ENCODE measurements around the gene TP73. TPM values are rescaled to one million over a fixed set of nuclear protein-coding genes. Genes with fewer than 3 reads are reported as not detected.

Gene TP73
- total and polyA plus RNA-seq, 11 donors, result 0.01 to 0.53 (median 0.15) TPM; not detected in 6

DNA sequence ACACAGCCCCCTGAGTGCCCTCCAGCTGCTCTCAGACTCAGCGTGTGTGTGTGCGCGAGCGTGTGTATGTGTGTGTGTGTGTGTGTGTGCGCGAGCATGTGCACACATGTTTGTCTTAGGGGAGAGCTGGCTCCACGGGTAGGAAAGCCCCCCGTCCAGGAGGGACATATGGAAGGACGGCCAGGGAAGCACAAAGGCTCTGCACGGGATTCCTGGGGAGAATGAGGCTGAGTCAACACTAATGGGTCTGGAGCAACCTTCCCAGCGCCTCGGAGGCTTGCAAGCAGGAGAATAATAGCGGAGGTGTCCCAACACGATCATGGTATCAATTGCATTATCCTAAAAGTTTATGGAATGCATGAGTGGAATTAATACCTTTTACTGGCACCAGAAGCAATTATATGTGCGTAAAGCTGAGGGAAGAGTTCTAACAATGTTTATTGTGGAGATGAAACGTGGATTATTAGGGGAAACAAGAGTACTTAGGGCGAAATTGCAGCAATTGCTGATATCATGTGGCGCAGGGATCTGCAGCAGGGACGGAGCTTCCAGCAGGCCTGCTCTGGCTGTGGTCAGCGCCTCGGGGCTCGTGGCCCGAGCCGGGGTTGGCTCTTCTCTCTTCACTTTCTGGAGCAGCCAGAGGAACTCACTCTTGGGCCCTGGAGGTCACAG is 59.6 kb downstream of the TP73 start:
- no peak overlapping the region for H3K27ac ChIP-seq
- intact Hi-C loops (cut with DNase I), result no loop called here
- WGBS, 4 donors, result 76 to 83% (median 80%) methylated on average over 24 of the region's 24 CpGs
- no peak overlapping the region for H3K4me3 ChIP-seq
- no peaks in the 10 kb centered on the region for H3K36me3 ChIP-seq
- no peak for ATAC-seq
- TF ChIP-seq CTCF (IDR thresholded peaks at IDR 0.05) (no peak), POLR2A (IDR thresholded peaks at IDR 0.05) (no peak)
- no peak for DNase-seq
- peaks cover 8 to 54% (median 22%) of the 10 kb centered on the region in 9 donors for H3K27me3 ChIP-seq
- peaks cover 0 to 24% (median 10%) of the 10 kb centered on the region in 12 donors for H3K4me1 ChIP-seq
- no peaks in the 10 kb centered on the region for H3K9me3 ChIP-seq

DNA sequence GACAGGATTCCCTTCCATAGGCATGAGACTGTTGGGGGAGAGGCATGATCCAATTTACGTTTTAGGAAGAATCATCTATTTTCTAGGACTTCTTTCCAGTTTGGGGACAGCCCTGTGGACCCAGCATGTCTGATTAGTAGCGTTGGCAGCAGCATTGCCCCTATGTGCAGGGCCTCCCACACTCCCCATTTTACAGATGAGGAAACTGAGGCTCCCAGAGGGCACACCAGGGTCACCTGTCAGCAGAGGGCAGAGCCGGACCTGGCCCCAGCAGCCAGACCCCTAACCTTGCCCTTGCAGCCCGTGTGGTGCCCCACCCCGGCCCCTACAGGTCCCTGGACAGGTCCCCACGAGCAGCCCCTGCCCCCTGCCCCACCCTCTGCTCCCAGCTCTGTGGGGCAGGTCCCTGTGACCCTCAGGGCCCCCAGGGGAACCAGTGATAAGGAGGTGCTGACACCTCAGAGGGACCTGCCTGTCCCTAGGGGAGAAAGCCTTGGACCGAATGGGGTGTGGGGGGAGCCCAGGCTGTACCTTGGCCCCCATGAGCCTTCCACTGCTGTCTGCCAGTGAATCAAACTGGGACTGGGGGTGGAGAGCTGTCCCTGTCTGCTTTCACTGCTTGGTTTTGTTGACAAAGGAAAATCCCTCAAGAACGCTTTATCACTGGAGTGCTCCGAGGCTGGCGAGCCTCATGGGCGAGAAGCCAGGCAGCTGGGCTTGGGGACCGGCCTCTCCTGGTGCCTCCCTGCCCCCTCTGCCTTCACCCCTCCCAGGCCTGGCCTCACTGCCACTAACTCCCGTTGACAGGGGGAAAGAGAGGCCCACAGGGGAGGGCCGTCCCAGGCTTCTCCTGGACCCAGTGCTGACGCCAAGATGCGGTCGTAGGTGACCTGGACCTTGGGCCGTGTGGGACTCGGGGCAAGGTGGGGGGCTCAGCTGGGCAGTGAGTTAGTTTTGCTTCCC is 60.5 kb downstream of the TP73 start:
- no peak overlapping the region for H3K4me3 ChIP-seq
- no peak for TF ChIP-seq POLR2A (IDR thresholded peaks at IDR 0.05)
- TF ChIP-seq CTCF (IDR thresholded peaks at IDR 0.05), result no peak
- peaks cover 0 to 30% (median 10%) of the 10 kb centered on the region in 12 donors for H3K4me1 ChIP-seq
- H3K9me3 ChIP-seq, result no peaks in the 10 kb centered on the region
- peaks cover 8 to 53% (median 17%) of the 10 kb centered on the region in 9 donors for H3K27me3 ChIP-seq
- DNase-seq (peak; percentile 27 to 86 (median 64)), ATAC-seq (peak; percentile 76 to 85 (median 80))
- H3K36me3 ChIP-seq, result no peaks in the 10 kb centered on the region
- 52 to 59% (median 55%) methylated on average over 10 to 19 of the region's 19 CpGs for WGBS, 4 donors
- H3K27ac ChIP-seq, result peak overlapping the region in 1 of 12 donors; percentile 47
- intact Hi-C loops (cut with DNase I), result no loop called here

DNA sequence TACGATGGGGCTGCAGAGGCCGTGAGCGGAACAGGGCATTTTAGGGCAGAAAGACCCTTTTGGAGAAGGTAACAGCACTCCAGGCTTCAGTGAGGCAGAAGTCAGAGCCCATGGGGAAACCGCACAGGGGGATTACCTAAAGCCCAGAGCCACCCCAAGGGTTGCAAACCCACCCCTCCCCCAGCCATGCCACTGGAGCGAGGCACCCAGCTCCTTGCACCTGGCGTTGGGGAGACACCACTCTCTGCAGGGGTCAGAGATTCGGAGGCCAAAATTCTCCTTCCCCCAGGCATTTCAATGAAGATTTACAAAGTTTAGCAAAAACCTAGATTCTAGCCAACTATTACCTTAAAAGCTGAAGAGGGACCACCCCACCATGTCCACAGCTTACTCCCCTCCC is 61.5 kb downstream of the TP73 start:
- Histone ChIP-seq H3K9me3 (no peaks in the 10 kb centered on the region), H3K4me1 (peaks cover 0 to 39% (median 11%) of the 10 kb centered on the region in 12 donors), H3K36me3 (no peaks in the 10 kb centered on the region), H3K27ac (peak overlapping the region in 2 of 12 donors; percentile 14 to 47), H3K27me3 (peaks cover 4 to 47% (median 8%) of the 10 kb centered on the region in 9 donors), H3K4me3 (no peak overlapping the region)
- TF ChIP-seq POLR2A (IDR thresholded peaks at IDR 0.05) (no peak), CTCF (IDR thresholded peaks at IDR 0.05) (no peak)
- ATAC-seq, result no peak
- intact Hi-C loops (cut with DNase I), result no loop called here
- 86 to 96% (median 92%) methylated on average over 7 of the region's 7 CpGs for WGBS, 4 donors
- DNase-seq, result no peak

- TF ChIP-seq CTCF (IDR thresholded peaks at IDR 0.05) (no peak), POLR2A (IDR thresholded peaks at IDR 0.05) (no peak)
- Histone ChIP-seq H3K27me3 (peaks cover 0 to 42% (median 8%) of the 10 kb centered on the region in 9 donors), H3K9me3 (no peaks in the 10 kb centered on the region), H3K4me3 (no peak overlapping the region), H3K4me1 (peaks cover 0 to 44% (median 11%) of the 10 kb centered on the region in 12 donors), H3K27ac (peak overlapping the region in 2 of 12 donors; percentile 14 to 47), H3K36me3 (no peaks in the 10 kb centered on the region)
- WGBS, 4 donors, result 36 to 59% (median 49%) methylated on average over 6 to 10 of the region's 10 CpGs
- peak; percentile 33 to 57 (median 44) for ATAC-seq
- intact Hi-C loops (cut with DNase I), result no loop called here
- peak in 1 of 5 donors; percentile 72 for DNase-seq
Observed at GRCh38 chr1:3714284-3714741, 62.0 kb downstream of the TP73 start.

Data from heart left ventricle (tissue), 16 donors.